Thyroid gland (tissue), 4 donors: ENCODE measurements around the gene IMPA2.

ENCODE experiments used
- CTCF ChIP-seq, 6 experiments: fragments of 200-600 bp in 3 of 6; fragments of 450-650 bp in 3 of 6; sonication (generic) in 3 of 6; IDR thresholded peaks; one replicate each; pipeline ENCODE4 v1.5.1; 2016 to 2019; ENCODE audit warnings: antibody characterized with exemption in 6 of 6, mild to moderate bottlenecking in 2 of 6, inconsistent platforms in 1 of 6, moderate library complexity in 1 of 6
- POLR2A ChIP-seq, 2 donors: fragments of 450-650 bp; IDR thresholded peaks; one replicate each; pipeline ENCODE4 v1.6.1; 2017; ENCODE audit warnings: antibody characterized with exemption in 2 of 2, mild to moderate bottlenecking in 2 of 2, moderate library complexity in 1 of 2

GRCh38 chr18:12061685-12062084, 80.4 kb downstream of the IMPA2 start:
- TF ChIP-seq POLR2A (IDR thresholded peaks at IDR 0.05) = no peak
- no peak for TF ChIP-seq CTCF (IDR thresholded peaks at IDR 0.05)
